Activated CD8-positive, alpha-beta memory T cell treated with anti-CD3 and anti-CD28 coated beads, Interleukin-2, amount 50 U/mL, for 4 hours (primary cell): Measurements from ENCODE around the gene SGF29.
"Not testable (repeated sequence)": the region's sequence is repeated elsewhere in the genome, so short reads cannot be mapped to it uniquely, and the experiment has no call there.

Experiments used
- DNase-seq: peaks from one replicate; pipeline ENCODE4 v3.0.0-alpha.2; 2020

Gene SGF29

DNA sequence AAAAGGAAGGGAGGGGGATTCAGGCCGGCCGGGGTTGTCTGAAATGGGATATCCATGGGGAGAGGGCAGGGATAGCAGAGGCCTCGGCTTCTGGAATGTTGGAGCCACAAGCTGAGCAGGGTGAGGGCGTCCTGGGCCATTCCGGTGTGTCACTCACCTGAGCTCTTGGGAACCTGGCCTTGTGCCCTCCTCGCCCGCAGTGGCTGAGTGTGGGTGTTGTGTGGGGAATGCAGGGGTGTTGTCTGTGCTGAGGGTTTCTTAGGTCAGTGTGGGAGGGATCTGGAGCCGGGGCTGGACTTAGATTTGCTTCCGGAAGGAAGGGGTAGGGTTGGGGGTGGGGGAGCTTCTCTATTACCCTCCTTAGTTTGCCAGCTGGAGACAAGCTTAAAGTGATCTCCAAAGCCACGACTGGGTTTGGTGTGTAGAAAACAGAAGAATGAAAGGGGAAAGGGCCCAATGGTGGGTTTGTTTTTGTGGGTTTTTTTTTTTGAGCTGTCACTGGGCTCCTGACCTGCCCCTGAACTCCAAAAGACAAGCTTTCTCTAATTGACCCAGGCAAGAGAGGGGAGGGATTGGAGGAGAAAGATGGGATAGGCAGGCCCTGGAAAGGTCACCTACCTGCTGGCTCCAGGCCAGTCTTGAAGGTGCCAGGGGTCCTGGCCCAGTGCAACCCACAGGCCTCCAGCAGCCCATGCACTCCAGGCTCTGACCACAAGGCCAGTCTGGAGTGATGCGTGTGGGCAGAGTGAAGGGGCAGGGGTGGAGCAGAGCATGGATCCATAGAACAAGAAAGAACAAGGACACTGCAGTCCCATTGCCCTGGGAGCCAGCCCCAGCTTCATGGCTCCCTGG, 43.3 kb downstream of the SGF29 start, which contains the start of gene SULT1A2:
SULT1A2 (minus strand) TSS at position 211 of the 852 bp plus-strand sequence. CDS start 1,120 bp downstream, outside the sequence.
- no peak for DNase-seq

DNA sequence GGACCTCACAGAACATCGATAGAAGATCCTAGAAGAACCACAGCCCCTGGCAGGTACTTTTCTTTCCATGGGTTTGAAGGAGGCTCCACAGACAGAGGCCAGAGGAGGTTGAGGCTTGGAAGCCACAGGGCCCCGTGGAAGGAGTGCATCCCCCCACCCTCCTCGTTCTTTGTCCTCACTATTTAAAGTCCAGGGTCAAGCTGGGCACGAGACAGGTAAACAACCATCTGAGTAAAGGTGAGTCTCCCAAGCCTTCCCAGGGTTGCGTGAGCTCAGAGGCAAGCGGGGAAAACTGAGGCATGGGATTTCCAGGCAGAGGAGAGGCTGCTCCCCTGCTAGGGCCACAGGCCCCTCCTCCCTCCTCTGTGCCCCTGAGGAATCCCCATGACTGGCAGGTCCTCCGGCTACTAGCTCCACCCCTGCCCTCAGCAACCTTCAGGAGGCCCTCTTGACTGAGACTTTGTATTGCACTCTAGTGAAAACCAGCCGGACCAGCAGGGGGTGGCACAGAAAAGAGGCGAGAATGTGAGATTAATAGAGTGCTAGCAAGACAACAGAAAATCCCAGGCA, 44.1 kb downstream of the SGF29 start:
- no peak for DNase-seq

DNA sequence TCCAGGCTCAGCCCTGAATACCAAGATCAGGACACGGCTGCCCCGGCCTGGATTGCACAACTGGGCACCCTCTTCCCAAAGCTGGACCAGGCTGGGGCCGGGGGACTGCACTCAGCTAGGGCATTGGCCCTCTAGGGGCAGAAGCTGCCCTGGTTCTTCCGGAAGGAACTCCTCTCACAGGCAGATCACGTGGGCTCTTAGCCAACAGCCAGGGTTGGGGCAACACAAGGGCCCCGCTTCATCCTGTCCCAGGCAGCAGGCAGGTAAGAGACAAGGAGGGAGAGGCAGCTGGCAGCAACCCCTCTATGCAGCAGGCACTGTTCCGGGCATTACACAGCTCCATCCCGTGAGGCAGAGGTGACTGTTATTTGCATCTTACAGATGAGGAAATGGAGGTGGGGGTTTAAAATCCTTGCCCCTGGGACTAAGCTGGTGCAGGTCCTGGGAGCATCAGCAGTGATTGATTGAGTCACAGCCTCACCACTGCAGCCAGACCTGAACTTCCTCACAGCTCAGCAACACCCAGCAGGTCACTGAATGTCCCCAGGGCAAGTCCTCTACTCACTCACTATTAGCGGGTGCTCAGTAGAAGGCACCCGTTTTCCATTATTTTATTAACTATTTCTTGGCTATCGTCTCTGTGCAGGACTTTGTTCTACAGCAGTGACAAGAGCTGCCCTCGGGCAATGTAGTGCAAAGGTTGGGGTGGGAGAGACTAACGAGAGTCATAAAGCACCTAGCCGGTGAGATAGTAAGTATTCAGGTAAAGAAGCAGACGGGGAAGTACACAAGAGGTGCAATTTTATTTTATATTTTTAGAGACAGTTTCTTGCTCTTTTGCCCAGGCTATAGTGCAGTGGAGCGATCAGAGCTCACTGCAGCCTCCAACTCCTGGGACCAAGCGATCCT, 45.9 kb downstream of the SGF29 start:
- DNase-seq, result not testable (repeated sequence)

DNA sequence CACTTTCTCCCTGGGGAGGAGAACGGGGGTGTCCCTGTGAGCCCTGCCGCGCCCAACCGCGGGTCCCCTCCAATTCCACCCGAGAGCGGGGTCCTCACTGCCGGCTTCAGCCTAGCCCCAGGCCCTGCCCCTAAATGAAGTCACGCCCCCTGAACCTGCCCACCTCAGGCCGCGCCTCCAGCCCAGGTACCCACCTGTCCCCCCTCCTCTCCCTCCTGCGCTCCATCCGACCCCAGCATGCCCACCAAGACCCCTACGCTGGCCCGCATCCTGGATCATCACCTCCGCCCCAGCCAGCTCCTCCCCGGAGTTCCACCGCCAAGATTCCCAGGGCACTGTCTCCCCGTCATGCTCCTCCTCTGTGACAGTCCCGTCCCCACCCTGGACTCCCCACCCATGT, 47.2 kb downstream of the SGF29 start:
- not testable (repeated sequence) for DNase-seq

DNA sequence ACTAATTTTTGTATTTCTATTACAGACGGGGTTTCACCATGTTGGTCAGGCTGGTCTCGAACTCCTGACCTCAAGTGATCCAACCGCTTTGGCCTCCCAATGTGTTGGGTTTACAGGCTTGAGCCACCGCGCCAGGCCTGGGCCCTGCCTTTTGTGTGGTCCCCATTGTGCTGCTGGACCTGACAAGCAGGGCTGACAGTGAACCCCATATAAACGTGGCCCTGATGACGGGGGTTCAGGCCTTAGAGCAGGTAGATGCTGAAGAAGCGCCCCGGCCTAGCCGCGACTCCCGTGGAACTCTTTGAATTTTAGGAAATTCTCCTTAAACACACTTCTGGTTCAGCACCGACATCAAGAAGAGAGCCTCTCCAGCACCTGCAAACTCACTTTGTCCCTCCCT, 47.9 kb downstream of the SGF29 start:
- DNase-seq, result not testable (repeated sequence)

DNA sequence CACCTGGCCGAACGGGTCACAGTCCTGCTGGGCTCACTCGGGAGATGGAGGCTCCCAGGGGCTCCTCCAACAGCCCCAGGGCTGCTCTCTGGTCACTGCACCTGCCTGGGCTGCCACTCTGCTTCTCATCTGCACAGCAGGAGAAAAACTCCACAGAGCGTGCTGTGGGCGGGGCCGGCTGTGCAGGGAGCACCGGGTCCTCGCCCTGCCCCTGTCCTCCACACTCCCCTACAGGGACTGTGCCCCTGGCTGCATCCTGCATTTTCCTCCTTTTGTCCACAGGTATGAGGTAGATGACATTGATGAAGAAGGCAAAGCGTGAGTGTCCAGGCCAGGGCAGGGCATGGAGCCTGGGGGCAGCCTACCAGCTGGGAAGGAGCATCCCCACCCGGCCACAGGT, 48.3 kb downstream of the SGF29 start:
- DNase-seq, result not testable (repeated sequence)

DNA sequence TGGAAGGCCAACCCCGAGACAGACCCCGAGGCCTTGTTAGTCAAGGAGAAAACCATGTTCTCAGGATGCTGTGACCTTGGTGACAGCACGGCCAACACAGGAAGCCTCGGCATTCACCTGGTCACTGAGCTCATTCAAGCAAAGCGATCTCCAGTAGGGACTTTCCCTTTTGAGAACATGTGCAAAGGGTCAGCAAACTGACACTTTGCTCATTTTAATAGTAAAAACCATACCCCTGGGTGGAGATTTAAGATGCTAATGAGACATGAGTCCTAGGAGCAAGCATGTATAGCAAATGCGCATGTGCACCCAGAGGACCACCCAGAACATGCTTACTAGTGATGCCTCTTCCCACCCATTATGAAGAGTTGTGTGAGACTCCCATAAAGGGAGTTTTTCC, 48.8 kb downstream of the SGF29 start:
- DNase-seq, result no peak

DNA sequence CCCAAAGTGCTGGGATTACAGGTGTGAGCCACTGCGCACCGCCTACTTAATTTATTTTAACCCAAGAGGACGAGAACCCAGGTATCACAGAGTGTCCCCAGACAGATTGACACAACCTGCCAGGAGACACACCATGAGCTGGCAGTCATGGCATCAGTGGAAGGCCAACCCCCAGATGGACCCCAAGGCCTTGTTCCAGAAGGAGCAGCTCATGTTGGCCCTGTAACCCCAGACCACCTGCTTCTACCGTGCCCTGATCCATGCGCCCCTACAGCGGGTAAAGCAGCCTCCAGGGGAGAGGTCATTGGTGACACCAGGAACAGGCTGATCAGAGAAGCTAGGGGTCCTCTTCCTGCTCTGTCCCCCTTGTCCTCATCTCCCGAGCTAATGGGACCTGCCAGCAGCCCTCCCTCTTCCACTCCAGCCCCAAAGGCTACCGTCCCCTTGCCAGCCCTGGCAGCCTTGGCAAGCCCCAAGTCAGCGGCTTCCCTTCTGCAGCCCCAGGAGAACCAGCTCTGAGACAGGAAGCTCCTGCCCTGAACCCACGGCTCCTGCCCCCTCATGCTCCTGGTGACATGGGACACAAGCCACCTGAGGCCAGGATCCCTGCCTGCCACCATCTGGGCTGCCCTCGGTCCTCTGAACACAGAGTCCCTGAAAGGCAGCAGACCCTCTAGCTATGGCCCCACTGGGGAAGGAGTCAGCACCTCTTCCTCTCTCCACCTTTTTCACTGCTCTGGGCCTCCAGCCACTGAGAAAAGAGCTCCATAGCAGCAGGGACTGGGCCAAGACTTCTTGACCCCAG, 49.9 kb downstream of the SGF29 start:
- no peak for DNase-seq

DNA sequence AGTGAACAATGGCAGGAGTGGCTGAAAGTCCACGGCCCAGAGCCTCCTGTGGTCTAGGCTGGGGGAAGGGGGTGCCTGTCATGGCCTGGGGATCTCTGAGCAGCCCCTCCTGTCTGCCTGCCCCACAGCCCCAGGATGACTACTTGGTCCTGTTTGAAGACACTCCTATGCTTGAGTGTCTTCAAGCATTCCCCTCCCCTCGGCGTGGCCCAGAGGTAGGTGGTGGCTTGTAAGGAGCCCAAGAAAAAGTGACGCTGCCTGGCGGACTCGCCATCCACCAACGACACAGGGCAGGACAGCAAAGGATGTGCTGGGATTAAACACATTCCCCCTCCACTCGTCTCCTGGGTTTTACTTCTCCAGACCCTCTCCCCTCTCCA, 50.5 kb downstream of the SGF29 start:
- no peak for DNase-seq

DNA sequence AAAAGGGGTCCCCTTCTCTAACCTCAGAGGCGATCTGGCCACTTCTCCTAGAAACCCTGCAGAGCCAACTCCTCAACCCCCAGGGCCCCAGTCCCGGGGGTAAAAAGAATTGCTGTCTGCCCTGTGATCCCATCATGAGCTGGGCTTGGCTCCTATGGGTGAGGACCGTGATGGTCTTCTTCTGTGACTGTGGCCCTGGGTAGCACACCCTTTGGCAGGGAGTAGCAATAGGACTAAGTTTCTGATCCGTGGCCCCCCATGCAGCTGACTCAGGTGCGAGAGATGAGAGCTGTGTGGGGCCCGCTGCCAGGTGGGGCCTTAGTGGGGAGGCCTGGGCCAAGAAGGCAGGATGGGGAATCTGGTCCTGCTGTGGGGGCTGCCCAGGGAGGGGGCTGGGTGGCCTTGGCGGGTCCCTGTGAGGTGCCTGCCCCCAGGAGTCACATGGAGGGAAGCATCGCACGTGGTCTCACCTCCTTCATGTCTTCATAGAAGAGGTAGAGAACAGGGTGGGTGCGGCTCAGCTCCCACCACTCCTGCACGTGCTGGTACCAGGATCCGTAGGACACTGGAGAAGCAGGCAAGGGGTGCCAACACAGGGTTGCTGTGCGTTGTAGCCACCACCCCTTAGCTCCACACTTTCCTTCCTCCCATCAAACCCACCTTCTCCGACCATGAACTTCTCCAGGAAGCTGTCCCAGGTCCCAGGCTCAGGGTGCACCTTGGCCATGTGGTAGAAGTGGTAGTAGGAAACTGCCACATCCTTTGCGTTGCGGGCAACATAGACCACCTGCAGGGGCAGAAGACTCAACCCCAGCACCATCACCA, 52.8 kb downstream of the SGF29 start:
- no peak for DNase-seq

DNA sequence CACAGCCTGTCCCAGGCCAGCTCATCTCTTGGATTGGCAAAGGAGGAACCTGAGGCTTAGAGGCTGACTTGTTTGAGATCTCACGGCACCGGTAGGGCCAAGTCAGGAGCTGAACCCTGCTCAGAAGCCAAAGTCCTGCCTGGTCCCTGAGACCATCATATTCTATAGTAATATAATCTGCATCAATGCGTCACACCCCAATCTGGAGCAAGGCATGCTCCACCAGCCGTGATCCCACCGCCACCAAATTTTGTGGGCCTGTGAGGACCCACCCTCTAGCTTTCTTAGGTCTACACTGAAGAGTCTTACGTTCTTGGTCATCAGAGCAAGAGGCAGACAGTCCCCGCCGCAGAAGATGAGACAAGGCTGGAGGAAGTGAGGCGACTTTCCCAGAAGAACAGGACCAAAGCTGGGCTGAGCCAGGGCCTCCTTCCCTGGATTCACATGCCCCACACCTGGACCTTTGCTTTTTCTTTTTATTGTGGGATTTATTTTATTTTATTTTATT, 53.5 kb downstream of the SGF29 start:
- DNase-seq, result no peak

DNA sequence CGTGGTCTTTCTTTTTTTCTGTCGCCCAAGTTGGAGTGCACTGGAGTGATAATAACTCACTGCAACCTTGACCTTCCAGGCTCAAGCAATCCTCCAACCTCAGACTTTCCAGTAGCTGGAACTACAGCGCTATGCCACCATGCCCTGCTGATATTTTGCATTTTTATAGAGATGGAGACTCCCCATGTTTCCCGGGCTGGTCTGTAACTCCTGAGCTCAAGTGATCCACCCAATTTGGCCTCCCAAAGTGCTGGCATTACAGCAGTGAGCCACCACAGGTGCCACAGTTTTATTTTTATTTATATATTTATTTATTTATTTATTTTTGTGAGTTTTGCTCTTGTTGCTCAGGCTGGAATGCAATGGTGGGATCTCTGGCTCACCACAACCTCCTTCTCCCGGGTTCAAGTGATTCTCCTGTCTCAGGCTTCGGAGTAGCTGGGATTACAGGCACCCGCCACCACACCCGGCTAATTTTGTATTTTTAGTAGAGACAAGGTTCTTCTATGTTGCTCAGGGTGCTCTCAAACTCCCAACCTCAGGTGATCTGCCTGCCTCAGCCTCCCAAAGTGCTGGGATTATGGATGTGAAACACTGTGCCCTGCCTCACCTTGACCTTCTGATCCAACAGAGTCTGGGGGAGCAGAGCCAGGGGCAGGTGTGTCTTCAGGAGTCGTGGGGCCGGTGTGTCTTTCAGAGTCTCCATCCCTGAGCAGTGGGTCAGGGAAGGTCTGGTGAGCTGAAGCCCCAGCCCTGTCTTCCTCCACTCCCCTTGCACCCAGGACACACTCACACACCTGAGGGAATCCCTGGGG, 54.2 kb downstream of the SGF29 start:
- DNase-seq, result not testable (repeated sequence)

DNA sequence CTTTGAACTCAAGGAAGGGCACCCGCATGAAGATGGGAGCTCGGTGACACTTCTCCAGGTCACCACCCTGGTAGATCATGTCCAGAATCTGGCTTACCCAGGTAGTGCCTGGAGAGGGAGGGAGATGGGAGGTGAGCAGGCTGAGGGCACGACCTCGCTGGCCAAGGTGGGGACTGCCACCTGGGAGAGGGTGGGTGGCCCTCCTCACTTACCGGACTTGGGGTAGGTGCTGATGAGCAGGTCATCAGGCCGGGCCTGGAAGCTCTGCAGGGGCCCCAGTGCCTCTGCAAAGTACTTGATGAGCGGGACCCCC, 54.7 kb downstream of the SGF29 start:
- not testable (repeated sequence) for DNase-seq

DNA sequence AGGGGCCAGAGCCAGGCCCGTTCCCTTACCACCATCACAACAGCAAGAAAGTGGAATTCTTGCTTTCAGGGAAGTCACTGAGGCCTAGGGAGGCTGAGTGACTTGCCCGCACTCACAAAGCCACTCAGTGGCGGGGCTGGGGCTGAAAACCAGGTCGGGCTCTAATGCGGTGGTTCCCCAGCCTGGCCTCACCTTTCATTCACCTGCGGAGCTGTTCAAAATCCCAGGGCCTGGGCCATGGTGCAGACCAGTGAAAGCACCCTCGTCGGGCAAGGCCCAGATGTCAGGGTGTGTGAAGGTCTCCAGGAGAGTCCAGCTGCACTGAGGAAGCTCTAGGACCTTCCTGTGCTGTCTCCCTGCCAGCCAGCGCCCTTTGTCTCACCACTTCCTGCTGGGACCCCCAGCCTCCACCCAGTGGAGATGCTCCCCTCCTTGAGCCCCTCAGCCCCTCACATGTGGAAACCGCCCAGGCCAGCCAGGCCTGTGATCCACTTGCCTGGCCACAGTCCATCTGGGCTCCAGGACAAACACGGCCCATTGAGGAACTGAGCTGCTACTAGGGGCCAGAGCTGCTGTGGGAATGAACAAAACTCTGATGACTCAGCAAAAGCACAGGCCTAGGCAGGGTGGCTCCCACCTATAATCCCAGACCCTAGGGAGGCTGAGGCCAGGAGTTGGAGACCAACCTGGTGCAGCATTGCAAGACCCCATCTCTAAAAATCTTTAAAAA, 55.3 kb downstream of the SGF29 start:
- not testable (repeated sequence) for DNase-seq

DNA sequence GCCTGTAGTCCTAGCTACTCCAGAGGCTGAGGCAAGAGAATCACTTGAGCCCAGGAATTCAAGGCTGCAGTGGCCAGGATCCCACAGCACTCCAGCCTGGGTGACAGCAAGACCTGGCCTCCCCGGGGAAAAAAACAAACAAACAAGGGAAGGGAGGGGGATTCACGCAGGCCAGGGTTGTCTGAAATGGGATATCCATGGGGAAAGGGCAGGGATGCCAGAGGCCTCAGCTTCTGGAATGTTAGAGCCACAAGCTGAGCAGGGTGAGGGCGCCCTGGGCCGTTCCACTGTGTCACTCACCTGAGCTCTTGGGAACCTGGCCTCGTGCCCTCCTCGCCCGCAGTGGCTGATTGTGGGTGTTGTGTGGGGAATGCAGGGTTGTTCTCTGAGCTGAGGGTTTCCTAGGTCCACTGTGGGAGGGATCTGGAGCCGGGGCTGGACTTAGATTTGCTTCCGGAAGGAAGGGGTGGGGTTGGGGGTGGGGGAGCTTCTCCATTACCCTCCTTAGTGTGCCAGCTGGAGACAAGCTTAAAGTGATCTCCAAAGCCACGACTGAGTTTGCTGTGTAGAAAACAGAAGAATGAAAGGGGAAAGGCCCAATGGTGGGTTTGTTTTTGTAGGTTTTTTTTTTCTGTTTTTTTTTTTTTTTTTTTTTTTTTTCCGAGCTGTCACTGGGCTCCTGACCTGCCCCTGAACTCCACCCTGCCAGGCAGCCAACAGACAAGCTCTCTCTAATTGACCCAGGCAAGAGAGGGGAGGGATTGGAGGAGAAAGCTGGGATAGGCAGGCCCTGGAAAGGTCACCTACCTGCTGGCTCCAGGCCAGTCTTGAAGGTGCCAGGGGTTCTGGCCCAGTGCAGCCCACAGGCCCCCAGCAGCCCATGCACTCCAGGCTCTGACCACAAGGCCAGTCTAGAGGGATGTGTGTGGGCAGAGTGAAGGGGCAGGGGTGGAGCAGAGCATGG, 56.2 kb downstream of the SGF29 start, which contains the start of gene SULT1A1:
SULT1A1 (minus strand) TSS at position 414 of the 964 bp plus-strand sequence. CDS start 1,189 bp downstream, outside the sequence.
- DNase-seq, result no peak

DNA sequence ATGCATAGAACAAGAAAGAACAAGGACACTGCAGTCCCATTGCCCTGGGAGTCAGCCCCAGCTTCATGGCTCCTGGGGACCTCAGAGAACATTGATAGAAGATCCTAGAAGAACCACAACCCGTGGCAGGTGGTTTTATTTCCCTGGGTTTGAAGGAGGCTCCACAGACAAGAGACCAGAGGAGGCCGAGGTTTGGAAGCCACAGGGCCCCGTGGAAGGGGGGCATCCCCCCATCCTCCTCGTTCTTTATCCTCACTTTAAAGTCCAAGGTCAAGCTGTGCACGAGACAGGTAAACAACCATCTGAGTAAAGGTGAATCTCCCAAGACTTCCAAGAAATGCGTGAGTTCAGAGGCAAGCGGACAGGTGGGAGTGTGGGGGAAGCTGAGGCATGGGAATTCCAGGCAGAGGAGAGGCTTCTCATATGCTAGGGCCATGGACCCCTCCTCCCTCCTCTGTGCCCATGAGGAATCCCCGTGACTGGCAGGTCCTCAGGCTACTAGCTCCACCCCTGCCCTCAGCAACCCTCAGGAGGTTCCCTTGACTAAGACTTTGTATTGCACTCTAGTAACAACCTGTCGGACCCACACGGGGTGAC, 57.0 kb downstream of the SGF29 start:
- DNase-seq, result no peak

DNA sequence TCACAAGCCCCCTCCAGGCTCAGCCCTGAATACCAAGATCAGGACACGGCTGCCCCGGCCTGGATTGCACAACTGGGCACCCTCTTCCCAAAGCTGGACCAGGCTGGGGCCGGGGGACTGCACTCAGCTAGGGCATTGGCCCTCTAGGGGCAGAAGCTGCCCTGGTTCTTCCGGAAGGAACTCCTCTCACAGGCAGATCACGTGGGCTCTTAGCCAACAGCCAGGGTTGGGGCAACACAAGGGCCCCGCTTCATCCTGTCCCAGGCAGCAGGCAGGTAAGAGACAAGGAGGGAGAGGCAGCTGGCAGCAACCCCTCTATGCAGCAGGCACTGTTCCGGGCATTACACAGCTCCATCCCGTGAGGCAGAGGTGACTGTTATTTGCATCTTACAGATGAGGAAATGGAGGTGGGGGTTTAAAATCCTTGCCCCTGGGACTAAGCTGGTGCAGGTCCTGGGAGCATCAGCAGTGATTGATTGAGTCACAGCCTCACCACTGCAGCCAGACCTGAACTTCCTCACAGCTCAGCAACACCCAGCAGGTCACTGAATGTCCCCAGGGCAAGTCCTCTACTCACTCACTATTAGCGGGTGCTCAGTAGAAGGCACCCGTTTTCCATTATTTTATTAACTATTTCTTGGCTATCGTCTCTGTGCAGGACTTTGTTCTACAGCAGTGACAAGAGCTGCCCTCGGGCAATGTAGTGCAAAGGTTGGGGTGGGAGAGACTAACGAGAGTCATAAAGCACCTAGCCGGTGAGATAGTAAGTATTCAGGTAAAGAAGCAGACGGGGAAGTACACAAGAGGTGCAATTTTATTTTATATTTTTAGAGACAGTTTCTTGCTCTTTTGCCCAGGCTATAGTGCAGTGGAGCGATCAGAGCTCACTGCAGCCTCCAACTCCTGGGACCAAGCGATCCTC, 58.9 kb downstream of the SGF29 start:
- not testable (repeated sequence) for DNase-seq
